ENCODE data around the gene CP. TPM values are rescaled to one million over a fixed set of nuclear protein-coding genes. Genes with fewer than 3 reads are reported as not detected.

CP gene
- total and polyA plus RNA-seq, 4 donors = 565 to 1,748 (median 1,277) TPM

- Histone ChIP-seq H3K27ac (ENCODE audit: low read depth in 1 of 2, low read length in 2 of 2) (no peak overlapping the region), H3K4me1 (ENCODE audit: control insufficient read depth in 4 of 4, insufficient read depth in 4 of 4, low read length in 3 of 4) (peaks cover 0 to 12% (median 8%) of the 10 kb centered on the region in 4 donors), H3K9ac (ENCODE audit: low read depth in 1 of 2, low read length in 2 of 2) (no peak overlapping the region), H3K4me3 (ENCODE audit: low read depth in 1 of 3, low read length in 3 of 3) (no peak overlapping the region), H3K27me3 (ENCODE audit: control insufficient read depth in 4 of 4, insufficient read depth in 4 of 4, low read length in 3 of 4) (no peaks in the 10 kb centered on the region), H3K36me3 (ENCODE audit: control insufficient read depth in 4 of 4, insufficient read depth in 3 of 4, low read depth in 1 of 4, low read length in 3 of 4) (peaks cover 11 to 87% (median 71%) of the 10 kb centered on the region in 4 donors), H3K9me3 (ENCODE audit: control insufficient read depth in 4 of 4, low read length in 3 of 4) (no peaks in the 10 kb centered on the region)
- DNase-seq (ENCODE audit: low spot score) = no peak
- TF ChIP-seq FOXA2 (IDR thresholded peaks at IDR 0.05) (no peak), NR2F2 (IDR thresholded peaks at IDR 0.05) (no peak), GABPA (IDR thresholded peaks at IDR 0.05 in 1 of 2, conservative IDR thresholded peaks at IDR 0.05 in 1 of 2) (no peak), HNF4G (IDR thresholded peaks at IDR 0.05) (no peak), ZBTB33 (IDR thresholded peaks at IDR 0.05) (no peak), ATF3 (IDR thresholded peaks at IDR 0.05) (no peak), YY1 (IDR thresholded peaks at IDR 0.05) (no peak), TAF1 (conservative IDR thresholded peaks at IDR 0.05) (no peak), SP1 (IDR thresholded peaks at IDR 0.05) (no peak), RXRA (IDR thresholded peaks at IDR 0.05) (no peak)
- TF ChIP-seq, protein P1, sequence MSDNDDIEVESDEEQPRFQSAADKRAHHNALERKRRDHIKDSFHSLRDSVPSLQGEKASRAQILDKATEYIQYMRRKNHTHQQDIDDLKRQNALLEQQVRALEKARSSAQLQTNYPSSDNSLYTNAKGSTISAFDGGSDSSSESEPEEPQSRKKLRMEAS (IDR thresholded peaks at IDR 0.05) = no peak
- WGBS = 89% methylated on average over 2 of the region's 2 CpGs
Measured at GRCh38 chr3:149207475-149207874, 14.2 kb downstream of the CP start.

- H3K27ac ChIP-seq (ENCODE audit: low read depth in 1 of 2, low read length in 2 of 2) = no peak overlapping the region
- peaks cover 11 to 80% (median 61%) of the 10 kb centered on the region in 4 donors for H3K36me3 ChIP-seq (ENCODE audit: control insufficient read depth in 4 of 4, insufficient read depth in 3 of 4, low read depth in 1 of 4, low read length in 3 of 4)
- H3K4me3 ChIP-seq (ENCODE audit: low read depth in 1 of 3, low read length in 3 of 3) = no peak overlapping the region
- H3K9me3 ChIP-seq (ENCODE audit: control insufficient read depth in 4 of 4, low read length in 3 of 4) = no peaks in the 10 kb centered on the region
- H3K9ac ChIP-seq (ENCODE audit: low read depth in 1 of 2, low read length in 2 of 2) = no peak overlapping the region
- H3K4me1 ChIP-seq (ENCODE audit: control insufficient read depth in 4 of 4, insufficient read depth in 4 of 4, low read length in 3 of 4) = peaks cover 0 to 4% (median 1%) of the 10 kb centered on the region in 4 donors
- DNase-seq (ENCODE audit: low spot score) = no peak
- WGBS = 77% methylated on average over 3 of the region's 3 CpGs
- no peak for TF ChIP-seq NR2F2 (IDR thresholded peaks at IDR 0.05)
- H3K27me3 ChIP-seq (ENCODE audit: control insufficient read depth in 4 of 4, insufficient read depth in 4 of 4, low read length in 3 of 4) = no peaks in the 10 kb centered on the region
Measured at GRCh38 chr3:149204390-149204991, 17.1 kb downstream of the CP start.

DNA sequence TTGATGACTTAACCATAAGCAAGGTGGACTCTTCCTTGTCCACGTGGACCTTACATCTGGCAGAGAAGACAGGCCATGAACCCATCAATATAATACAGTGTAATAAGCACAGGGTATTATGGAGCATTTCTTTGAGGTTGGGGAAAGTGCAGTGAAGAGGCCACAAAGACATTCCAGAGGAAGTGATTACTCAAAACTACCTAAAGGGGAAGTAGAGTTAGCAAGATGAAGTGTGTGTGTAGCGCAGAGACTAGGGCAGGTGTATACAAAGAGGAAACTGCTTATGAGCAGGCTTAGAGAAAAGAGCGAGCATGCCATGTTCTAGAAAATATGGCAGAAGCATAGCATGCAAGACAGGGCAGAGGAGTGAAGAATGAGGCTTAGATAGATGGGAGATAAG is 17.9 kb downstream of the CP start:
- no peaks in the 10 kb centered on the region for H3K27me3 ChIP-seq (ENCODE audit: control insufficient read depth in 4 of 4, insufficient read depth in 4 of 4, low read length in 3 of 4)
- peaks cover 0 to 4% (median 2%) of the 10 kb centered on the region in 4 donors for H3K4me1 ChIP-seq (ENCODE audit: control insufficient read depth in 4 of 4, insufficient read depth in 4 of 4, low read length in 3 of 4)
- 81% methylated on average over 3 of the region's 3 CpGs for WGBS
- peaks cover 11 to 79% (median 61%) of the 10 kb centered on the region in 4 donors for H3K36me3 ChIP-seq (ENCODE audit: control insufficient read depth in 4 of 4, insufficient read depth in 3 of 4, low read depth in 1 of 4, low read length in 3 of 4)
- no peak overlapping the region for H3K4me3 ChIP-seq (ENCODE audit: low read depth in 1 of 3, low read length in 3 of 3)
- peak overlapping the region in 1 of 2 donors; percentile 16 for H3K27ac ChIP-seq (ENCODE audit: low read depth in 1 of 2, low read length in 2 of 2)
- no peaks in the 10 kb centered on the region for H3K9me3 ChIP-seq (ENCODE audit: control insufficient read depth in 4 of 4, low read length in 3 of 4)
- no peak overlapping the region for H3K9ac ChIP-seq (ENCODE audit: low read depth in 1 of 2, low read length in 2 of 2)
- DNase-seq (ENCODE audit: low spot score) = no peak
- TF ChIP-seq FOXA2 (IDR thresholded peaks at IDR 0.05) (no peak), YY1 (IDR thresholded peaks at IDR 0.05) (no peak), ATF3 (IDR thresholded peaks at IDR 0.05) (no peak), HNF4G (IDR thresholded peaks at IDR 0.05) (no peak), JUND (IDR thresholded peaks at IDR 0.05) (no peak), ZBTB33 (IDR thresholded peaks at IDR 0.05) (no peak), TAF1 (conservative IDR thresholded peaks at IDR 0.05) (no peak)
- TF ChIP-seq, protein P1 (IDR thresholded peaks at IDR 0.05) = no peak
- TF ChIP-seq, protein P2, sequence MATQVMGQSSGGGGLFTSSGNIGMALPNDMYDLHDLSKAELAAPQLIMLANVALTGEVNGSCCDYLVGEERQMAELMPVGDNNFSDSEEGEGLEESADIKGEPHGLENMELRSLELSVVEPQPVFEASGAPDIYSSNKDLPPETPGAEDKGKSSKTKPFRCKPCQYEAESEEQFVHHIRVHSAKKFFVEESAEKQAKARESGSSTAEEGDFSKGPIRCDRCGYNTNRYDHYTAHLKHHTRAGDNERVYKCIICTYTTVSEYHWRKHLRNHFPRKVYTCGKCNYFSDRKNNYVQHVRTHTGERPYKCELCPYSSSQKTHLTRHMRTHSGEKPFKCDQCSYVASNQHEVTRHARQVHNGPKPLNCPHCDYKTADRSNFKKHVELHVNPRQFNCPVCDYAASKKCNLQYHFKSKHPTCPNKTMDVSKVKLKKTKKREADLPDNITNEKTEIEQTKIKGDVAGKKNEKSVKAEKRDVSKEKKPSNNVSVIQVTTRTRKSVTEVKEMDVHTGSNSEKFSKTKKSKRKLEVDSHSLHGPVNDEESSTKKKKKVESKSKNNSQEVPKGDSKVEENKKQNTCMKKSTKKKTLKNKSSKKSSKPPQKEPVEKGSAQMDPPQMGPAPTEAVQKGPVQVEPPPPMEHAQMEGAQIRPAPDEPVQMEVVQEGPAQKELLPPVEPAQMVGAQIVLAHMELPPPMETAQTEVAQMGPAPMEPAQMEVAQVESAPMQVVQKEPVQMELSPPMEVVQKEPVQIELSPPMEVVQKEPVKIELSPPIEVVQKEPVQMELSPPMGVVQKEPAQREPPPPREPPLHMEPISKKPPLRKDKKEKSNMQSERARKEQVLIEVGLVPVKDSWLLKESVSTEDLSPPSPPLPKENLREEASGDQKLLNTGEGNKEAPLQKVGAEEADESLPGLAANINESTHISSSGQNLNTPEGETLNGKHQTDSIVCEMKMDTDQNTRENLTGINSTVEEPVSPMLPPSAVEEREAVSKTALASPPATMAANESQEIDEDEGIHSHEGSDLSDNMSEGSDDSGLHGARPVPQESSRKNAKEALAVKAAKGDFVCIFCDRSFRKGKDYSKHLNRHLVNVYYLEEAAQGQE (IDR thresholded peaks at IDR 0.05) = no peak

Data from liver (tissue), 9 donors.